Gastrocnemius medialis (tissue), 4 donors: ENCODE measurements around the gene SLC38A8. TPM values are rescaled to one million over a fixed set of nuclear protein-coding genes. Genes with fewer than 3 reads are reported as not detected.

Experiments used
- ATAC-seq, 2 donors: fragments of 150-250 bp; one replicate each; pipeline ENCODE4 v1.9.1; 2016
- DNase-seq, 2 donors: peaks; one replicate each; pipeline ENCODE4 v3.0.0-alpha.2; 2019
- H3K27ac ChIP-seq, 4 donors: fragments of 200-600 bp; sonication (generic); 1 replicate in 1 of 4; 2 replicates in 3 of 4; pipeline ENCODE4 v1.5.1; 2016 to 2018; ENCODE audit warnings: mild to moderate bottlenecking in 2 of 4, moderate library complexity in 1 of 4
- H3K27me3 ChIP-seq, 3 donors: fragments of 200-600 bp; sonication (generic) in 2 of 3; 1 replicate in 1 of 3; 2 replicates in 2 of 3; pipeline versions ENCODE4 v1.5.1 to v1.6.0; 2016 to 2019; ENCODE audit warnings: mild to moderate bottlenecking in 1 of 3, moderate library complexity in 1 of 3
- H3K36me3 ChIP-seq, 2 donors: fragments of 200-600 bp; sonication (generic) in 1 of 2; one replicate each; pipeline ENCODE4 v1.5.1; 2017 to 2018
- H3K4me1 ChIP-seq, 2 donors: fragments of 200-600 bp; sonication (generic) in 1 of 2; one replicate each; pipeline ENCODE4 v1.5.1; 2016 to 2017; ENCODE audit warnings: mild to moderate bottlenecking in 2 of 2
- H3K4me3 ChIP-seq, 4 donors: fragments of 200-600 bp; sonication (generic) in 3 of 4; 1 replicate in 1 of 4; 2 replicates in 3 of 4; pipeline ENCODE4 v1.5.1; 2016 to 2019; ENCODE audit warnings: mild to moderate bottlenecking in 2 of 4
- H3K9me3 ChIP-seq, 3 donors: fragments of 200-600 bp; sonication (generic) in 2 of 3; 1 replicate in 1 of 3; 2 replicates in 2 of 3; pipeline ENCODE4 v1.5.1; 2016 to 2019
- CTCF ChIP-seq, 5 experiments: fragments of 450-650 bp in 3 of 5; fragments of 200-600 bp in 2 of 5; sonication (generic) in 2 of 5; IDR thresholded peaks in 4 of 5; conservative IDR thresholded peaks in 1 of 5; 1 replicate in 4 of 5; 2 replicates in 1 of 5; pipeline ENCODE4 v1.5.1; 2016 to 2019; ENCODE audit warnings: antibody characterized with exemption in 5 of 5, mild to moderate bottlenecking in 3 of 5, moderate library complexity in 3 of 5
- POLR2A ChIP-seq, 2 donors: fragments of 450-650 bp; IDR thresholded peaks; one replicate each; pipeline ENCODE4 v1.6.1; 2017; ENCODE audit warnings: antibody characterized with exemption in 2 of 2, mild to moderate bottlenecking in 2 of 2, moderate library complexity in 2 of 2
- in situ Hi-C, 4 donors: fragments of 200-750 bp; cut with MboI; loops; one replicate each; pipeline versions ENCODE4 v1.15.0 to v1.8.0; 2017; ENCODE audit warnings: low sequenced_read_pairs in 4 of 4
- intact Hi-C: fragments of 100-400 bp; cut with DNase I; formaldehyde crosslinking; loops from one replicate; pipeline ENCODE4 v1.15.1; 2023; ENCODE audit warnings: low total_unique reads
- total RNA-seq, 4 donors: library from RNA; depleted of rRNA; stranded (reverse); fragments of >200 nt; gene quantifications; one replicate each; pipeline versions ENCODE4 v1.1.0 to v1.2.3, GENCODE V29; 2016

SLC38A8 gene
- total RNA-seq, 4 donors from 2014 or later, result not detected

- DNase-seq, result no peak
- no peaks in the 10 kb centered on the region for H3K27me3 ChIP-seq
- H3K4me3 ChIP-seq, result no peak overlapping the region
- H3K27ac ChIP-seq, result no peak overlapping the region
- TF ChIP-seq POLR2A (IDR thresholded peaks at IDR 0.05) (no peak), CTCF (IDR thresholded peaks at IDR 0.05 in 4 of 5, conservative IDR thresholded peaks at IDR 0.05 in 1 of 5) (no peak)
- in situ Hi-C loops (loop anchor here in 1 of 4 donors (10.0 kb wide), 1 partner anchor 76 kb away; no protein-coding TSS in a partner anchor), intact Hi-C loops (no loop called here)
- H3K36me3 ChIP-seq, result no peaks in the 10 kb centered on the region
- no peaks in the 10 kb centered on the region for H3K4me1 ChIP-seq
- no peaks in the 10 kb centered on the region for H3K9me3 ChIP-seq
- ATAC-seq, result no peak
Measured at GRCh38 chr16:83978401-83978904, 64.1 kb downstream of the SLC38A8 start.

- TF ChIP-seq CTCF (IDR thresholded peaks at IDR 0.05 in 4 of 5, conservative IDR thresholded peaks at IDR 0.05 in 1 of 5) (no peak), POLR2A (IDR thresholded peaks at IDR 0.05) (no peak)
- no peaks in the 10 kb centered on the region for H3K36me3 ChIP-seq
- intact Hi-C loops (no loop called here), in situ Hi-C loops (loop anchor here in 1 of 4 donors (10.0 kb wide), 1 partner anchor 78 kb away; no protein-coding TSS in a partner anchor)
- H3K4me3 ChIP-seq, result no peak overlapping the region
- no peaks in the 10 kb centered on the region for H3K9me3 ChIP-seq
- H3K27me3 ChIP-seq, result no peaks in the 10 kb centered on the region
- peak in 1 of 2 donors; percentile 4 for DNase-seq
- no peak overlapping the region for H3K27ac ChIP-seq
- no peaks in the 10 kb centered on the region for H3K4me1 ChIP-seq
- ATAC-seq, result no peak
Measured at GRCh38 chr16:83977056-83977815, 65.4 kb downstream of the SLC38A8 start.

- Histone ChIP-seq H3K4me3 (no peak overlapping the region), H3K27ac (no peak overlapping the region), H3K4me1 (no peaks in the 10 kb centered on the region), H3K9me3 (no peaks in the 10 kb centered on the region), H3K27me3 (no peaks in the 10 kb centered on the region), H3K36me3 (no peaks in the 10 kb centered on the region)
- in situ Hi-C loops, result loop anchor here in 1 of 4 donors (10.0 kb wide), 1 partner anchor 79 kb away; no protein-coding TSS in a partner anchor
- intact Hi-C loops, result no loop called here
- TF ChIP-seq CTCF (IDR thresholded peaks at IDR 0.05 in 4 of 5, conservative IDR thresholded peaks at IDR 0.05 in 1 of 5) (no peak), POLR2A (IDR thresholded peaks at IDR 0.05) (no peak)
- DNase-seq (no peak), ATAC-seq (no peak)
Measured at GRCh38 chr16:83975590-83976260, 66.9 kb downstream of the SLC38A8 start.

- in situ Hi-C loops (loop anchor here (10.0 to 25.0 kb wide), 6 partner anchors 80 to 513 kb away; partner anchors contain the start of genes ADAD2 (in 1 of the 4), HSBP1 (in 1 of the 4) and TAF1C (in 1 of the 4)), intact Hi-C loops (no loop called here)
Measured at GRCh38 chr16:83974475-83974874, 68.1 kb downstream of the SLC38A8 start.

More at GRCh38 chr16:83974475-83974874, 68.1 kb downstream of the SLC38A8 start:
- Histone ChIP-seq H3K36me3 (no peaks in the 10 kb centered on the region), H3K27me3 (peaks cover 0 to 1% (median 0%) of the 10 kb centered on the region in 3 donors), H3K4me1 (no peaks in the 10 kb centered on the region), H3K27ac (no peak overlapping the region), H3K9me3 (no peaks in the 10 kb centered on the region), H3K4me3 (no peak overlapping the region)
- DNase-seq (no peak), ATAC-seq (no peak)
- no peak for TF ChIP-seq CTCF (IDR thresholded peaks at IDR 0.05 in 4 of 5, conservative IDR thresholded peaks at IDR 0.05 in 1 of 5)
